Fibroblast of lung (primary cell): ENCODE data around the gene DTWD2. TPM values are rescaled to one million over a fixed set of nuclear protein-coding genes. Genes with fewer than 3 reads are reported as not detected.

Source experiments
- DNase-seq, 2 donors: peaks; one replicate each; pipeline versions ENCODE4 v3.0.0 to v3.0.0-alpha.2; 2010; ENCODE audit warnings: low read depth in 2 of 2
- H2AFZ ChIP-seq: 2 replicates; pipeline ENCODE4 v1.5.1; 2012; ENCODE audit warnings: low read length, control low read depth, inconsistent platforms
- H3K27ac ChIP-seq: 2 replicates; pipeline ENCODE4 v1.5.1; 2011; ENCODE audit warnings: low read length, control low read depth; ENCODE audit not compliant: insufficient read depth
- H3K27me3 ChIP-seq: 2 replicates; pipeline ENCODE4 v1.5.1; 2011; ENCODE audit warnings: mild to moderate bottlenecking, low read length; ENCODE audit not compliant: control insufficient read depth, insufficient read depth
- H3K36me3 ChIP-seq: 2 replicates; pipeline ENCODE4 v1.5.1; 2011; ENCODE audit warnings: low read length; ENCODE audit not compliant: control insufficient read depth, insufficient read depth
- H3K4me1 ChIP-seq: 2 replicates; pipeline ENCODE4 v1.5.1; 2011; ENCODE audit warnings: low read length; ENCODE audit not compliant: control insufficient read depth, insufficient read depth; ENCODE audit errors: extremely low read depth
- H3K4me2 ChIP-seq: 2 replicates; pipeline ENCODE4 v1.5.1; 2011; ENCODE audit warnings: low read length, control low read depth; ENCODE audit not compliant: insufficient read depth; ENCODE audit errors: extremely low read depth
- H3K4me3 ChIP-seq, 4 experiments: fragments of 200-600 bp in 1 of 4; sonication (generic) in 1 of 4; replicated peaks in 1 of 4; 2 replicates each; pipeline ENCODE4 v1.5.1; 2011 to 2016; ENCODE audit warnings: low read length in 4 of 4, low read depth in 3 of 4, mild to moderate bottlenecking in 3 of 4, control low read depth in 2 of 4, inconsistent platforms in 1 of 4, mixed read lengths in 1 of 4; ENCODE audit not compliant: insufficient read depth in 1 of 4; ENCODE audit errors: control extremely low read depth in 1 of 4
- H3K79me2 ChIP-seq: 2 replicates; pipeline ENCODE4 v1.5.1; 2012; ENCODE audit warnings: mild to moderate bottlenecking, low read length, inconsistent platforms; ENCODE audit not compliant: control insufficient read depth, insufficient read depth
- H3K9ac ChIP-seq: 2 replicates; pipeline ENCODE4 v1.5.1; 2011; ENCODE audit warnings: mild to moderate bottlenecking, low read length, control low read depth; ENCODE audit not compliant: insufficient read depth
- H3K9me3 ChIP-seq: 2 replicates; pipeline ENCODE4 v1.5.1; 2012; ENCODE audit warnings: low read depth, low read length; ENCODE audit not compliant: control insufficient read depth, insufficient read depth
- H4K20me1 ChIP-seq: 2 replicates; pipeline ENCODE4 v1.5.1; 2011; ENCODE audit warnings: low read length; ENCODE audit not compliant: control insufficient read depth, insufficient read depth; ENCODE audit errors: extremely low read depth
- EZH2 ChIP-seq: IDR thresholded peaks from 2 replicates; pipeline ENCODE4 v1.5.1; 2012; ENCODE audit warnings: low read length, control low read depth, mild to moderate bottlenecking; ENCODE audit errors: missing control alignments
- polyA plus RNA-seq, 2 donors: library from polyadenylated mRNA; depleted of rRNA in 1 of 2; stranded (reverse) in 1 of 2; unstranded in 1 of 2; fragments of >200 nt; gene quantifications; 2 replicates each; pipeline ENCODE4 v1.2.1, GENCODE V29; 2011 to 2012; ENCODE audit warnings: missing spikeins in 1 of 2
- total RNA-seq: library from RNA; depleted of rRNA; stranded (reverse); fragments of >200 nt; gene quantifications from 2 replicates; pipeline ENCODE4 v1.2.1, GENCODE V29; 2014
- TF ChIP-seq, protein P1 (sequence below), 2 donors: IDR thresholded peaks in 1 of 2; conservative IDR thresholded peaks in 1 of 2; 1 replicate in 1 of 2; 2 replicates in 1 of 2; pipeline ENCODE4 v1.5.1; 2011 to 2012; ENCODE audit warnings: low read length in 2 of 2, control low read depth in 1 of 2, inconsistent platforms in 1 of 2, low read depth in 1 of 2, mild to moderate bottlenecking in 1 of 2

DTWD2 gene
- total and polyA plus RNA-seq, 2 donors (not counting 1 experiment from before 2014, with no cell fraction given) = 2.8 to 4.8 TPM

DNA sequence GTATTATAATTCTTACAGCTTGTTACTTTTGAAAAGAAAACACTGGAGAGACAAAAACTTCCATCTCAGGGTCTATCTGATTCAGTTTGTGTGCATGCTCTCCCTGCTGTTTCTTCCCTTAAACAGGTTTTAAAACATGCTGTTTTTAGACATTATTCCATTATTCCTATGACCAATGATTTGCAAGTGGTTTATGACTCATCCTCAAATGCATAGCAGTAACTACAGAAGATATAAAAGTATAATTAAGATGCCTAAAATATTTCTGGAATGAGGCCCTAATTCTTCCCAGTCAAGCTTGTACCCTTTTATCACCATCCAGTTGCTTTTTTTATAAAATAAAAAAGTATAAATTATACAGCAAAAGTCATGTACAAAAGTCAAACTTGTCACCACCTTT is 3.7 kb downstream of the DTWD2 start:
- Histone ChIP-seq H3K4me3 (no peak overlapping the region), H3K36me3 (no peaks in the 10 kb centered on the region), H3K27me3 (no peaks in the 10 kb centered on the region), H3K4me2 (no peak overlapping the region), H3K4me1 (peaks cover 5% of the 10 kb centered on the region), H2AFZ (no peak overlapping the region), H4K20me1 (no peaks in the 10 kb centered on the region), H3K27ac (no peak overlapping the region), H3K9ac (no peak overlapping the region), H3K79me2 (no peaks in the 10 kb centered on the region), H3K9me3 (no peaks in the 10 kb centered on the region)
- DNase-seq = peak; percentile 38 to 83
- no peak for TF ChIP-seq EZH2
- TF ChIP-seq, protein P1, sequence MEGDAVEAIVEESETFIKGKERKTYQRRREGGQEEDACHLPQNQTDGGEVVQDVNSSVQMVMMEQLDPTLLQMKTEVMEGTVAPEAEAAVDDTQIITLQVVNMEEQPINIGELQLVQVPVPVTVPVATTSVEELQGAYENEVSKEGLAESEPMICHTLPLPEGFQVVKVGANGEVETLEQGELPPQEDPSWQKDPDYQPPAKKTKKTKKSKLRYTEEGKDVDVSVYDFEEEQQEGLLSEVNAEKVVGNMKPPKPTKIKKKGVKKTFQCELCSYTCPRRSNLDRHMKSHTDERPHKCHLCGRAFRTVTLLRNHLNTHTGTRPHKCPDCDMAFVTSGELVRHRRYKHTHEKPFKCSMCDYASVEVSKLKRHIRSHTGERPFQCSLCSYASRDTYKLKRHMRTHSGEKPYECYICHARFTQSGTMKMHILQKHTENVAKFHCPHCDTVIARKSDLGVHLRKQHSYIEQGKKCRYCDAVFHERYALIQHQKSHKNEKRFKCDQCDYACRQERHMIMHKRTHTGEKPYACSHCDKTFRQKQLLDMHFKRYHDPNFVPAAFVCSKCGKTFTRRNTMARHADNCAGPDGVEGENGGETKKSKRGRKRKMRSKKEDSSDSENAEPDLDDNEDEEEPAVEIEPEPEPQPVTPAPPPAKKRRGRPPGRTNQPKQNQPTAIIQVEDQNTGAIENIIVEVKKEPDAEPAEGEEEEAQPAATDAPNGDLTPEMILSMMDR (conservative IDR thresholded peaks at IDR 0.05 in 1 of 2, IDR thresholded peaks at IDR 0.05 in 1 of 2; ENCODE audit: low read depth in 1 of 2, low read length in 2 of 2) = no peak

DNA sequence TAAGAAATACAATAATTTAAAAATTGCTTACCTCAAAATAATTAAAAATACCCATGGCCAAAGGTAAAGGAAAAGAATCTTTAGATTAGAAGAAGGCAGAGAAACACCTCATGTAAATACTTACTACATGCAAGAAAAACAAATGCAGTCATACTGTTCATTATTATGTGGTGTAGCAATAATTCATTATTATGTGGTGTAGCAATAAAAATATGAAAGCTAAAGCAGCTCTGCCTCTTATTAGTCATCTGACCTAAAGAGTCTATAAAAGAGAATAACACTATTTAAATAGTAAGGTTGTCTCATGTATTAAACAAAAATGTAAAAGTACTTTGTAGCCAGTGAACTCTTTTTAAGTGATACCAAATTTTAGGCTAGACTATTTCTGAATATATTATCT is 6.6 kb downstream of the DTWD2 start:
- no peak overlapping the region for H3K4me3 ChIP-seq
- no peak overlapping the region for H3K9ac ChIP-seq
- TF ChIP-seq, protein P1 (conservative IDR thresholded peaks at IDR 0.05 in 1 of 2, IDR thresholded peaks at IDR 0.05 in 1 of 2; ENCODE audit: low read depth in 1 of 2, low read length in 2 of 2) = no peak
- TF ChIP-seq EZH2 = no peak
- H3K36me3 ChIP-seq = no peaks in the 10 kb centered on the region
- DNase-seq = peak in 1 of 2 donors; percentile 32
- no peaks in the 10 kb centered on the region for H3K27me3 ChIP-seq
- H3K4me1 ChIP-seq = peaks cover 2% of the 10 kb centered on the region
- no peaks in the 10 kb centered on the region for H4K20me1 ChIP-seq
- H3K27ac ChIP-seq = no peak overlapping the region
- no peaks in the 10 kb centered on the region for H3K9me3 ChIP-seq
- H3K4me2 ChIP-seq = no peak overlapping the region
- no peak overlapping the region for H2AFZ ChIP-seq
- H3K79me2 ChIP-seq = no peaks in the 10 kb centered on the region

- Histone ChIP-seq H3K4me1 (peaks cover 2% of the 10 kb centered on the region), H3K9me3 (no peaks in the 10 kb centered on the region), H3K27ac (no peak overlapping the region), H3K79me2 (no peaks in the 10 kb centered on the region), H3K4me2 (no peak overlapping the region), H3K9ac (no peak overlapping the region), H2AFZ (no peak overlapping the region), H3K36me3 (no peaks in the 10 kb centered on the region), H3K27me3 (no peaks in the 10 kb centered on the region), H3K4me3 (no peak overlapping the region), H4K20me1 (no peaks in the 10 kb centered on the region)
- TF ChIP-seq, protein P1 (conservative IDR thresholded peaks at IDR 0.05 in 1 of 2, IDR thresholded peaks at IDR 0.05 in 1 of 2; ENCODE audit: low read depth in 1 of 2, low read length in 2 of 2) = no peak
- no peak for TF ChIP-seq EZH2
- DNase-seq = no peak
Measured at GRCh38 chr5:118980438-118980837, 7.9 kb downstream of the DTWD2 start.
